HG03460 (cell line): ENCODE data around the gene KLK7.
"Not testable (repeated sequence)": the region's sequence is repeated elsewhere in the genome, so short reads cannot be mapped to it uniquely, and the experiment has no call there.

Source experiments
- ATAC-seq: cut with Tn5 transposase; IDR thresholded peaks from one replicate; pipeline ENCODE4 v1.9.1; 2021; ENCODE audit not compliant: unreplicated experiment

KLK7 gene

GRCh38 chr19:50978772-50979390 lies 4.8 kb downstream of the KLK7 start:
- ATAC-seq = no peak

DNA sequence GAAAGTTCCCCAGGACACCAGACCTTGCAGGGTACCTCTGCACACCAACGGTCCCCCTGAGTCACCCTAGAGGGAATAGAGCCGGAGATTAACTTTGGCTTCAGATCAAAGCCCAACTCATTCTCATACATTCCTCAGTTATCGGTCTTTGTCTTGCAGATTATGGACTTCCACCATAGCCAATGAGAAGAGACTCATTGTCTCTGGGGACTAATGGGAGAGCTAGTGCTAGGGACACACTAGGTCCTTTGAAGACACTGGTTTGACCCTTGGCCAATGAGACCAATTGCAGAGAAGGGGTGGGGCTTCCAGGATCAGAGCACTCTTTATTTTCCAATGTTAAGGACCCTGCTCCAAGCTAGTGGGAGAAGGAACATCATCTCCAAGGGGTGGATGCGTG lies 6.1 kb downstream of the KLK7 start:
- no peak for ATAC-seq

DNA sequence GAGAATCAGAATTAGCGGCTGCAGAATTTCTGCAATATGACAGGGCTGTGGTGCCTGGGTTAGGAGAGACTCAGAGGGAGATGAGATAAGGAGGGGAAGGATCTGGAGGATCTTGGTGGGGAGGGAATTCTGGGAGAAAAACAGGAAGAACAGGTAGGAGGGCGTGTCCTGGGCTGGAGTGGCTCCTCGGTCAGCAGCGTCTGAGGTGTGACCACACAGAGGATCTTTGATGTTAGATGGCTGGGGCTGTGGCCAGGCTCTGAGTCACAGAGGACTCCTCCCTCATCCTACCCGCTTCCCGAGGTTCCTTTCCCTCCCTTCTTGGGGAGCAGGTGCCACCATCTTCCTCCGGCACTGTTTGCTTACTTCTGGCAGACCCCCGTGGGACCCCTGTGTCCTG lies 8.0 kb downstream of the KLK7 start:
- no peak for ATAC-seq

GRCh38 chr19:50974702-50975556 lies 8.8 kb downstream of the KLK7 start:
- no peak for ATAC-seq

DNA sequence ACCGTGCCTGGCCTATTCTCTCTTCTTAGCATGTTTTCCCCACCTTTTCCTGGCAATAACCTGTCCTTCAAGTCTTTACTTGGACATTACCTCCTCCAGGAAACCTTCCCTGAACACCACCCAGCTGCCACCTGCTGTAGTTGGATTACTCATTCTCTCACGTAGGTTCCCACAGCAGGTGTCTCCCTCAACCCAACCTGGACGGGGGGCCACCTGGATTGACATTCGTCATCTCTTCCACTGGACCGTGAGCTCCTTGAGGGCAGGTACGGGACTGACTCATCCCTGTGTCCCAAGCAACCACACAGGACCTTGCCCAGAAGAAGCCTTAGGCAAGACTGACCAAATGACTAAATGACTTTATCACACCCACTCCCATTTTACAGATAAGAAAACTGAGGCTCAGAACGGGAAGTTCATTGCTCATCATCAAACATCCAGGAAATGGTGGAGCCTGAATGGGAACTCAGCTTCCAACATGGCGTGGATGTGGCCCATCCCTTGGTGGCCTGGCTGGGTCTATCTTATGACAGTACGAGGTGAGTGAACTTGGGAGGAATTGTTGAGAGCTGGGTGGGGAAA lies 10.8 kb downstream of the KLK7 start:
- ATAC-seq = no peak

DNA sequence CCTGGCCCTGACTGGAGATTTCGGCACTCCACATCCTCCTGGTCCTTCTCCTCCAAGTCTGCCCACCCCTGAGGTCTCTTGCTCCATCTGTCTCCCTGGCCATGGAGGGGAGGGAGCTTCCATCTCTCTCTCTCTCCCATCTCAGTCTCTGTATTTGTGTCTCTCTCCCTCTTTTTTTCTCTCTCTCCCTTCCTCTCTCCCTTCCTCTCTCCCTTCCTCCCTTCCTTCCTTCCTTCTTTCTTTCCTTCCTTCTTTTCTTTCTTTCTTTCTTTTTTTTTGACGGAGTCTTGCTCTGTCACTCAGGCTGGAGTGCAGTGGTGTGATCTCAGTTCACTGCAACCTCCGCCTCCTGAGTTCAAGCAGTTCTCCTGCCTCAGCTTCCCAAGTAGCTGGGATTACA lies 13.9 kb downstream of the KLK7 start:
- not testable (repeated sequence) for ATAC-seq

GRCh38 chr19:50969413-50969760 lies 14.3 kb downstream of the KLK7 start, which contains the start of gene KLK6:
Gene KLK6, minus strand, starts transcription at chr19:50969591. Its CDS starts 1,487 bp downstream, at chr19:50968104.
- no peak for ATAC-seq

- no peak for ATAC-seq
Measured at GRCh38 chr19:50968716-50969412, 14.9 kb downstream of the KLK7 start.

- ATAC-seq = no peak
Measured at GRCh38 chr19:50967929-50968715, 15.6 kb downstream of the KLK7 start.

DNA sequence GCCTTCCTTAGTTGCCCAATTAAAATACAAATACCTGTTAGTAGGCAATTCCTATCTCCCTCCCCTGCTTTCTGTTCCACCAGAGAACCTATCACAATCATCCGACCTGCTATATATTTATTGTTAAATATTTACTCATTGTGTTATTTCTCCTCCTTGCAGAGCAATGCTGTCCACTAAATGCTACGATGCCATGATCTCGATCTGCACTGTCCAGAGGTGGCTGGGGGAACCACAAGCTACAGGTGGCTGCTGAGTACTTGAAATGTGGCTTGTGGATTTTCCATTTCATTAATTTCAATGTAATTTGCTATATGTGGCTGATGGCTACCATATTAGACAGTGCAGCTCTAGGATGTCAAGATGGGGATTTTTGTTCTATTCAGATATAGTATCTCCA lies 19.5 kb downstream of the KLK7 start:
- ATAC-seq = no peak

GRCh38 chr19:50963381-50963780 lies 20.3 kb downstream of the KLK7 start:
- no peak for ATAC-seq

GRCh38 chr19:50962245-50962644 lies 21.5 kb downstream of the KLK7 start:
- no peak for ATAC-seq

DNA sequence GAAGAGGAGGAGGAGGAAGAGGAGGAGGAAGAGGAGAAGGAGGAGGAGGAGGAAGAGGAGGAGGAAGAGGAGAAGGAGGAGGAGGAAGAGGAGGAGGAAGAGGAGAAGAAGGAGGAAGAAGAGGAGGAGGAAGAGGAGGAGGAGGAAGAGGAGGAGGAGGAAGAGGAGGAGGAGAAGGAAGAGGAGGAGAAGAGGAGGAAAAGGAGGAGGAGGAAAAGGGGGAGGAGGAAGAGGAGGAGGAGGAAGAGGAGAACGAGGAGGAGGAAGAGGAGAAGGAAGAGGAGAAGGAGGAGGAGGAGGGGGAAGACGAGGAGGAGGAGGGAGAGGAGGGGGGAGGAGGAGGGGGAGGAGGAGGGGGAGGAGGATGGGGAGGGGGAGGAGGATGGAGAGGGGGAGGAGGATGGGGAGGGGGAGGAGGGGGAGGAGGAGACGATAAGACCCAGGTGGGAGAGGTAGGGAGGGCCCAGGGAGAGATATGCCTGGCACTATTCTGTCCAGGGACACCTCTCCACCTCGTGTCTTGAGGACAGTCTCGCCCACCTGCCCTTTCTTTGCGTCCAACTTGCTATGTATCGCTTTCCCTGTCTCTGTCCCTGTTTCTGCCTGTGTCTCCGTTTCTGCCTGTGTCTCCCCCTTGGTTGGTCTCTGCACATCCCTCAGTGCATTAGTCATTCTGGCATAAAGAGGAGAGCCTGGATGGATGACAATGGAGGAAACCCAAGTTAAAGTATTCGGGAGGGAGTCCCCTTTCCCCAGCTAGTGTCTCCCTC lies 23.8 kb downstream of the KLK7 start:
- ATAC-seq = no peak

DNA sequence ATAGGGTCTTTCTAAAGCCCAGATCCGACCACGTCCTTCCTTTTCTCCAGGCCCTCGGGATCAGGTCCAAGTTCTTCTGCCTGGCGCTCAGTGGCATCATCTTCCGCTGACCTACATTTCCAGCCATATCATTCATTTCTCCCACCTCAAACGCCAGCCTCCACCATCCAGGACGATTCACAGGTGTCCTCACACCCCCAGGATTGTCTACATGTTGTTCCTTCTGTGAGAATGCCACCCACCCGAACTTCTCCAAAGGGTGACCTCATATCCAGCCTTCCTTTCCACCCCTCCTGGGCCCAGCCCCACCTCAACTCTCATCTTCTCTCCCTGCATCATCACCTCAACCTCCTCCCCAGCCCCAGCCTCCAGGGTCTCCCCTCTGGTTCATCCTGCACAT lies 26.1 kb downstream of the KLK7 start:
- ATAC-seq = no peak

DNA sequence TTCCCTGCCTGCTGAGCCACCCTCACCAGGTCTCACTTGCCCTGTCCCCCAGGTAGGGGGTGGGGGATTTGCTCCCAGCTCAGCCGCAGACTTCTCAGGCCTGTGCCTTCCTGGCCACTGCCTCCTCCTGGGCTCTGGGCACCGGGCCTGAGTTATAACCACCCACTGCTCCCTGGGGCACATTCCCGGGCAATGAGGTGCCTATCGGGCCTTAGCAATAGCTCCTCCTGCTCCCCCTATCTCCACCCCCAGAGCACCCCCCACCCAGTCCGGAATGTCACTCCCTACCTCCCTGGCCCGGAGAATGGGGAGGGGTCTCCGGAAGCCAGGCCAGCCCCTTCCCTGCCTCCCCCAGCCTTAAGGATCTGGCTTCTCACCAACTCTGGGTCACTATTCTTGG lies 30.8 kb downstream of the KLK7 start, which contains the start of gene KLK5:
KLK5 (minus strand) TSS at position 129 of the 400 bp plus-strand sequence. CDS start 381 bp downstream, outside the sequence.
- no peak for ATAC-seq

GRCh38 chr19:50949861-50950260 lies 33.9 kb downstream of the KLK7 start:
- no peak for ATAC-seq

GRCh38 chr19:50947123-50947522 lies 36.6 kb downstream of the KLK7 start:
- no peak for ATAC-seq

DNA sequence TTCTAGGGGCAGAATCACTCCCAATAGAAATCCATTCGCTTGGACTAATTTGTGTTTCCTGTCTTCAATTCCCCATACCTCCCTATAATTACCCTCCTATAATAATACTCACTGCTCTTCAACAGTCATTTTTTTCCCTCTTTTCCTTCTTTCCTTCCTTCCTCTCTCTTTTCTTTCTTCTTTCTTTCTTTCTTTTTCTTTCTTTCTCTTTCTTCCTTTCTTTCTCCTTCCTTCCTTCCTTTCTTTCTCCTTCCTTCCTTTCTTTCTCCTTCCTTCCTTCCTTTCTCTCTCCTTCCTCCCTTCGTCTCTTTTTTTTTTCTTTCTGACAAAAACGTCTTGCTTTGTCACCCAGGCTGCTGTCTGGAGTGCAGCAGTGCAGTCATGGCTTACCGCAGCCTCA lies 38.9 kb downstream of the KLK7 start:
- ATAC-seq = no peak

GRCh38 chr19:50943074-50943828 lies 40.5 kb downstream of the KLK7 start:
- ATAC-seq = no peak
